Aortic smooth muscle cell (primary cell): ENCODE results near the gene CDX4. TPM values are rescaled to one million over a fixed set of nuclear protein-coding genes. Genes with fewer than 3 reads are reported as not detected.

ENCODE experiments used
- total RNA-seq: library from RNA; depleted of rRNA; stranded (reverse); fragments of >200 nt; gene quantifications from 2 replicates; pipeline ENCODE4 v1.2.3, GENCODE V29; 2014

The CDX4 gene, protein sequence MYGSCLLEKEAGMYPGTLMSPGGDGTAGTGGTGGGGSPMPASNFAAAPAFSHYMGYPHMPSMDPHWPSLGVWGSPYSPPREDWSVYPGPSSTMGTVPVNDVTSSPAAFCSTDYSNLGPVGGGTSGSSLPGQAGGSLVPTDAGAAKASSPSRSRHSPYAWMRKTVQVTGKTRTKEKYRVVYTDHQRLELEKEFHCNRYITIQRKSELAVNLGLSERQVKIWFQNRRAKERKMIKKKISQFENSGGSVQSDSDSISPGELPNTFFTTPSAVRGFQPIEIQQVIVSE
- not detected in 2 replicates for total RNA-seq

DNA sequence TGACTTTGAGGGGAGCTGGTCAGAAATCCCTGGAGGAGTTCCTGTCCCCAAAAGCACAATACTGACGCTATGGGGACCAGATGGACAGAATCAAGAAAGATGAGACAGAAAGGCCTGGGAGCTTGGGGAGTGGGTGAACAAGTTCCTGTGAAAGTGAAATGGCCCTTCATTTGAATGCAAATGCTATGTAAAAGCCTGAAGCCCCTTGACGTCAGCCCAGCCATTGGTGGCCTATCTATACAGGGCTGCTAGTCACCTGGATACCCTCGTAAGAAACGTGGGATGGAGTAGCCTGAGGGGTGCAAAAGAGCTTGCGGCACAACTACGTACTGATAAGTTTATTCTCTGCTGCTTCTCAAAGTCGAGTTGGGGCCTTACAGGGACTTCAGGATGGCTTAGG lies at the start of gene CDX4:
CDX4 (plus strand) TSS at position 223 of the 400 bp plus-strand sequence. CDS start 201 bp downstream, outside the sequence.

Other genes starting within 250 kb of the CDX4 start
- gene NAP1L2, start 232.2 kb upstream of the CDX4 start, total RNA-seq, result 1.2 and 2.2 TPM in 2 replicates
- 10.2 and 11.6 TPM in 2 replicates for gene CHIC1, start 116.1 kb downstream of the CDX4 start, total RNA-seq